Astrocyte (in vitro differentiated cells and primary cell): Measurements from ENCODE around the gene TPRG1. TPM values are rescaled to one million over a fixed set of nuclear protein-coding genes. Genes with fewer than 3 reads are reported as not detected.

Experiments
- DNase-seq: peaks from one replicate; pipeline ENCODE4 v3.0.0-alpha.2; 2010; ENCODE audit warnings: low read depth
- FAIRE-seq: peaks from 2 replicates; lab custom pipeline; 2011; peaks lifted over from hg19 to GRCh38; lab: Jason Lieb, UNC
- H2AFZ ChIP-seq: 2 replicates; pipeline ENCODE4 v1.6.0; 2012; ENCODE audit warnings: low read depth, low read length, inconsistent platforms
- H3K27ac ChIP-seq: 2 replicates; pipeline ENCODE4 v1.5.1; 2011; ENCODE audit warnings: low read depth, low read length, inconsistent platforms
- H3K27me3 ChIP-seq: 2 replicates; pipeline ENCODE4 v1.6.0; 2011; ENCODE audit warnings: low read length, inconsistent platforms; ENCODE audit not compliant: insufficient read depth
- H3K36me3 ChIP-seq: 2 replicates; pipeline ENCODE4 v1.5.1; 2011; ENCODE audit warnings: low read length, inconsistent platforms; ENCODE audit not compliant: insufficient read depth
- H3K4me1 ChIP-seq: 2 replicates; pipeline ENCODE4 v1.5.1; 2011; ENCODE audit warnings: low read length, inconsistent platforms; ENCODE audit not compliant: insufficient read depth
- H3K4me2 ChIP-seq: 2 replicates; pipeline ENCODE4 v1.6.0; 2012; ENCODE audit warnings: low read length, inconsistent platforms
- H3K4me3 ChIP-seq: 2 replicates; pipeline ENCODE4 v1.5.1; 2011; ENCODE audit warnings: low read depth, mild to moderate bottlenecking, low read length, inconsistent platforms; ENCODE audit not compliant: insufficient read depth
- H3K79me2 ChIP-seq: 2 replicates; pipeline ENCODE4 v1.6.0; 2012; ENCODE audit warnings: mild to moderate bottlenecking, low read length, inconsistent platforms; ENCODE audit not compliant: insufficient read depth
- H3K9ac ChIP-seq: 2 replicates; pipeline ENCODE4 v1.6.0; 2012; ENCODE audit warnings: mild to moderate bottlenecking, low read length, inconsistent platforms
- H3K9me3 ChIP-seq: 2 replicates; pipeline ENCODE4 v1.5.1; 2012; ENCODE audit warnings: low read depth, mild to moderate bottlenecking, low read length, inconsistent platforms; ENCODE audit not compliant: insufficient read depth
- H4K20me1 ChIP-seq: 2 replicates; pipeline ENCODE4 v1.6.0; 2012; ENCODE audit warnings: low read length, inconsistent platforms; ENCODE audit not compliant: insufficient read depth
- H3K27ac Mint-ChIP-seq: one replicate; pipeline ENCODE4 v1.8.0; 2021; ENCODE audit warnings: mild to moderate bottlenecking, mixed read lengths; ENCODE audit not compliant: unreplicated experiment
- H3K27me3 Mint-ChIP-seq: one replicate; pipeline ENCODE4 v1.8.0; 2021; ENCODE audit warnings: low read depth, mixed read lengths; ENCODE audit not compliant: unreplicated experiment
- H3K36me3 Mint-ChIP-seq: one replicate; pipeline ENCODE4 v1.8.0; 2021; ENCODE audit warnings: low read depth, mixed read lengths; ENCODE audit not compliant: unreplicated experiment
- H3K4me1 Mint-ChIP-seq: one replicate; pipeline ENCODE4 v1.8.0; 2021; ENCODE audit warnings: low read depth, mixed read lengths; ENCODE audit not compliant: unreplicated experiment
- H3K4me3 Mint-ChIP-seq: one replicate; pipeline ENCODE4 v1.8.0; 2021; ENCODE audit warnings: mild to moderate bottlenecking, moderate library complexity, mixed read lengths; ENCODE audit not compliant: unreplicated experiment
- H3K9me3 Mint-ChIP-seq: one replicate; pipeline ENCODE4 v1.8.0; 2021; ENCODE audit warnings: mild to moderate bottlenecking, mixed read lengths; ENCODE audit not compliant: unreplicated experiment
- CTCF ChIP-seq: IDR thresholded peaks from 2 replicates; pipeline ENCODE4 v1.5.1; 2011; ENCODE audit warnings: low read depth, mild to moderate bottlenecking, inconsistent platforms, low read length, moderate library complexity; ENCODE audit not compliant: insufficient read depth
- EZH2 ChIP-seq: IDR thresholded peaks from 2 replicates; pipeline ENCODE4 v1.6.1; 2012; ENCODE audit warnings: mild to moderate bottlenecking, low read length, inconsistent platforms; ENCODE audit not compliant: insufficient read depth
- total RNA-seq: library from RNA; stranded (reverse); gene quantifications from 2 replicates; pipeline ENCODE4 v1.2.1, GENCODE V29; 2021

The TPRG1 gene
- total RNA-seq, 1 donor from 2014 or later, result 1.1 TPM

GRCh38 chr3:189144645-189145044 lies 27.1 kb upstream of the TPRG1 start:
- Histone ChIP-seq H3K27me3 (no peaks in the 10 kb centered on the region), H3K4me1 (peaks cover 3% of the 10 kb centered on the region), H2AFZ (no peak overlapping the region), H3K36me3 (no peaks in the 10 kb centered on the region), H3K4me3 (no peak overlapping the region), H4K20me1 (no peaks in the 10 kb centered on the region), H3K4me2 (no peak overlapping the region), H3K27ac (no peak overlapping the region), H3K9me3 (no peaks in the 10 kb centered on the region), H3K9ac (no peak overlapping the region), H3K79me2 (no peaks in the 10 kb centered on the region)
- Mint-ChIP-seq H3K36me3 (no peaks in the 10 kb centered on the region), H3K9me3 (no peaks in the 10 kb centered on the region), H3K27me3 (peaks cover 13% of the 10 kb centered on the region), H3K4me3 (no peak overlapping the region), H3K4me1 (peaks cover 10% of the 10 kb centered on the region), H3K27ac (no peak overlapping the region)
- DNase-seq (no peak), FAIRE-seq (no peak)
- TF ChIP-seq EZH2, result no peak
- TF ChIP-seq CTCF, result no peak

- Histone ChIP-seq H3K4me1 (peaks cover 3% of the 10 kb centered on the region), H3K36me3 (no peaks in the 10 kb centered on the region), H3K9me3 (no peaks in the 10 kb centered on the region), H3K27me3 (no peaks in the 10 kb centered on the region), H3K4me3 (no peak overlapping the region), H2AFZ (no peak overlapping the region), H3K27ac (no peak overlapping the region), H3K79me2 (no peaks in the 10 kb centered on the region), H4K20me1 (no peaks in the 10 kb centered on the region), H3K9ac (no peak overlapping the region), H3K4me2 (no peak overlapping the region)
- Mint-ChIP-seq H3K4me3 (no peak overlapping the region), H3K9me3 (no peaks in the 10 kb centered on the region), H3K27ac (no peak overlapping the region), H3K4me1 (peaks cover 10% of the 10 kb centered on the region), H3K36me3 (no peaks in the 10 kb centered on the region), H3K27me3 (peaks cover 5% of the 10 kb centered on the region)
- FAIRE-seq, result no peak
- DNase-seq, result no peak
- TF ChIP-seq EZH2, result no peak
- no peak for TF ChIP-seq CTCF
Observed at GRCh38 chr3:189146848-189147247, 24.9 kb upstream of the TPRG1 start.

- H3K27ac Mint-ChIP-seq, result no peak overlapping the region
- Histone ChIP-seq H3K36me3 (no peaks in the 10 kb centered on the region), H3K79me2 (no peaks in the 10 kb centered on the region), H3K4me3 (no peak overlapping the region), H3K4me2 (no peak overlapping the region), H3K27ac (no peak overlapping the region), H3K9ac (no peak overlapping the region), H2AFZ (no peak overlapping the region), H3K4me1 (peaks cover 2% of the 10 kb centered on the region), H3K9me3 (no peaks in the 10 kb centered on the region), H4K20me1 (no peaks in the 10 kb centered on the region), H3K27me3 (no peaks in the 10 kb centered on the region)
- FAIRE-seq (peak; percentile 54), DNase-seq (peak; percentile 35)
- TF ChIP-seq EZH2 (no peak), CTCF (peak; percentile 92)
- H3K4me3 Mint-ChIP-seq, result no peak overlapping the region
- H3K27me3 Mint-ChIP-seq, result peaks cover 3% of the 10 kb centered on the region
- H3K4me1 Mint-ChIP-seq, result peaks cover 10% of the 10 kb centered on the region
- H3K9me3 Mint-ChIP-seq, result no peaks in the 10 kb centered on the region
- no peaks in the 10 kb centered on the region for H3K36me3 Mint-ChIP-seq
Observed at GRCh38 chr3:189148081-189148507, 23.7 kb upstream of the TPRG1 start.
